ENCODE results near the gene EIPR1.
A peak's percentile ranks its signal among the peaks of the same experiment; 100 is the strongest.

Gene EIPR1

GRCh38 chr2:3377612-3378432, at the start of gene EIPR1:
Gene EIPR1 (minus strand): TSS chr2:3377818. CDS start chr2:3377689, 129 bp downstream.
- DNase-seq (ENCODE audit: low read depth in 2 of 2, low spot score in 1 of 2): peak; percentile 87 to 94

GRCh38 chr2:3427272-3427671, 49.7 kb upstream of the EIPR1 start:
- DNase-seq (ENCODE audit: low read depth in 2 of 2, low spot score in 1 of 2): no peak

GRCh38 chr2:3426615-3427014, 49.0 kb upstream of the EIPR1 start:
- DNase-seq (ENCODE audit: low read depth in 2 of 2, low spot score in 1 of 2): no peak

- DNase-seq (ENCODE audit: low read depth in 2 of 2, low spot score in 1 of 2): no peak
Observed at GRCh38 chr2:3424171-3424795, 46.7 kb upstream of the EIPR1 start.

- peak; percentile 51 to 62 for DNase-seq (ENCODE audit: low read depth in 2 of 2, low spot score in 1 of 2)
Observed at GRCh38 chr2:3423492-3424170, 46.0 kb upstream of the EIPR1 start.

GRCh38 chr2:3422161-3422779, 44.7 kb upstream of the EIPR1 start:
- no peak for DNase-seq (ENCODE audit: low read depth in 2 of 2, low spot score in 1 of 2)

GRCh38 chr2:3421580-3421979, 44.0 kb upstream of the EIPR1 start:
- DNase-seq (ENCODE audit: low read depth in 2 of 2, low spot score in 1 of 2): no peak

GRCh38 chr2:3420769-3421397, 43.3 kb upstream of the EIPR1 start:
- no peak for DNase-seq (ENCODE audit: low read depth in 2 of 2, low spot score in 1 of 2)

GRCh38 chr2:3420076-3420768, 42.6 kb upstream of the EIPR1 start:
- DNase-seq (ENCODE audit: low read depth in 2 of 2, low spot score in 1 of 2): no peak

- DNase-seq (ENCODE audit: low read depth in 2 of 2, low spot score in 1 of 2): no peak
Observed at GRCh38 chr2:3418766-3419404, 41.3 kb upstream of the EIPR1 start.

- no peak for DNase-seq (ENCODE audit: low read depth in 2 of 2, low spot score in 1 of 2)
Observed at GRCh38 chr2:3414133-3414860, 36.7 kb upstream of the EIPR1 start.

- DNase-seq (ENCODE audit: low read depth in 2 of 2, low spot score in 1 of 2): no peak
Observed at GRCh38 chr2:3413697-3414096, 36.1 kb upstream of the EIPR1 start.

GRCh38 chr2:3411103-3411502, 33.5 kb upstream of the EIPR1 start:
- DNase-seq (ENCODE audit: low read depth in 2 of 2, low spot score in 1 of 2): no peak

- no peak for DNase-seq (ENCODE audit: low read depth in 2 of 2, low spot score in 1 of 2)
Observed at GRCh38 chr2:3409627-3410170, 32.1 kb upstream of the EIPR1 start.

GRCh38 chr2:3408781-3409180, 31.2 kb upstream of the EIPR1 start:
- no peak for DNase-seq (ENCODE audit: low read depth in 2 of 2, low spot score in 1 of 2)

GRCh38 chr2:3406501-3406900, 28.9 kb upstream of the EIPR1 start:
- DNase-seq (ENCODE audit: low read depth in 2 of 2, low spot score in 1 of 2): no peak

GRCh38 chr2:3405876-3406275, 28.3 kb upstream of the EIPR1 start:
- DNase-seq (ENCODE audit: low read depth in 2 of 2, low spot score in 1 of 2): no peak

- no peak for DNase-seq (ENCODE audit: low read depth in 2 of 2, low spot score in 1 of 2)
Observed at GRCh38 chr2:3405307-3405706, 27.7 kb upstream of the EIPR1 start.

GRCh38 chr2:3404349-3404894, 26.8 kb upstream of the EIPR1 start:
- DNase-seq (ENCODE audit: low read depth in 2 of 2, low spot score in 1 of 2): no peak
